Tibial nerve (tissue), 4 donors: ENCODE results near the gene SLU7. TPM values are rescaled to one million over a fixed set of nuclear protein-coding genes. Genes with fewer than 3 reads are reported as not detected.

Source experiments
- DNase-seq, 2 donors: peaks; one replicate each; pipeline ENCODE4 v3.0.0-alpha.2; 2019; ENCODE audit warnings: low spot score in 2 of 2
- H3K27ac ChIP-seq, 4 donors: fragments of 200-600 bp; sonication (generic) in 3 of 4; one replicate each; pipeline ENCODE4 v1.5.1; 2017 to 2019; ENCODE audit warnings: mild to moderate bottlenecking in 1 of 4
- H3K27me3 ChIP-seq, 2 donors: fragments of 200-600 bp; sonication (generic) in 1 of 2; one replicate each; pipeline versions ENCODE4 v1.5.1 to v1.6.0; 2017 to 2019
- H3K36me3 ChIP-seq, 3 donors: fragments of 200-600 bp; sonication (generic); one replicate each; pipeline ENCODE4 v1.5.1; 2018 to 2019
- H3K4me1 ChIP-seq, 4 donors: fragments of 200-600 bp; sonication (generic) in 3 of 4; one replicate each; pipeline ENCODE4 v1.5.1; 2017 to 2019
- H3K4me3 ChIP-seq, 4 donors: fragments of 200-600 bp; sonication (generic) in 3 of 4; one replicate each; pipeline ENCODE4 v1.5.1; 2017 to 2019; ENCODE audit warnings: mild to moderate bottlenecking in 1 of 4, moderate library complexity in 1 of 4
- H3K9me3 ChIP-seq, 4 donors: fragments of 200-600 bp; sonication (generic) in 3 of 4; one replicate each; pipeline ENCODE4 v1.5.1; 2017 to 2019
- CTCF ChIP-seq, 5 experiments: fragments of 200-600 bp in 3 of 5; fragments of 450-650 bp in 2 of 5; sonication (generic) in 3 of 5; IDR thresholded peaks; one replicate each; pipeline ENCODE4 v1.5.1; 2016 to 2019; ENCODE audit warnings: antibody characterized with exemption in 5 of 5, mild to moderate bottlenecking in 3 of 5, moderate library complexity in 2 of 5
- EP300 ChIP-seq, 2 donors: sonication (generic); formaldehyde crosslinking; IDR thresholded peaks; one replicate each; pipeline ENCODE4 v1.6.1; 2017; ENCODE audit warnings: antibody characterized with exemption in 2 of 2, mild to moderate bottlenecking in 1 of 2
- POLR2A ChIP-seq, 2 donors: fragments of 450-650 bp; IDR thresholded peaks; one replicate each; pipeline ENCODE4 v1.6.1; 2017; ENCODE audit warnings: antibody characterized with exemption in 2 of 2, mild to moderate bottlenecking in 2 of 2, moderate library complexity in 2 of 2
- WGBS, 2 donors: methylation state at CpG; one replicate each; pipeline ENCODE4 v1.1.5; 2018; 5-methylcytosine and 5-hydroxymethylcytosine counted together
- total RNA-seq, 4 donors: library from RNA; depleted of rRNA; stranded (reverse); fragments of >200 nt; gene quantifications; one replicate each; pipeline ENCODE4 v1.1.0, GENCODE V29; 2016

The SLU7 gene
- total RNA-seq, 4 donors from 2014 or later: 68.2 to 76.8 (median 71.1) TPM

GRCh38 chr5:160371294-160371693 lies 47.6 kb downstream of the SLU7 start:
- Histone ChIP-seq H3K4me3 (no peak overlapping the region), H3K36me3 (no peaks in the 10 kb centered on the region), H3K9me3 (no peaks in the 10 kb centered on the region), H3K27ac (no peak overlapping the region), H3K4me1 (peaks cover 0 to 25% (median 3%) of the 10 kb centered on the region in 4 donors), H3K27me3 (peaks cover 0 to 17% of the 10 kb centered on the region in 2 donors)
- DNase-seq: no peak
- TF ChIP-seq EP300 (IDR thresholded peaks at IDR 0.05): no peak
- no peak for TF ChIP-seq CTCF (IDR thresholded peaks at IDR 0.05)
- TF ChIP-seq POLR2A (IDR thresholded peaks at IDR 0.05): no peak

GRCh38 chr5:160370713-160371034 lies 48.2 kb downstream of the SLU7 start:
- Histone ChIP-seq H3K36me3 (no peaks in the 10 kb centered on the region), H3K4me1 (peaks cover 0 to 25% (median 3%) of the 10 kb centered on the region in 4 donors), H3K27ac (no peak overlapping the region), H3K4me3 (peak overlapping the region; percentile 47 to 69 (median 54)), H3K9me3 (no peaks in the 10 kb centered on the region), H3K27me3 (peaks cover 0 to 17% of the 10 kb centered on the region in 2 donors)
- no peak for TF ChIP-seq POLR2A (IDR thresholded peaks at IDR 0.05)
- no peak for TF ChIP-seq CTCF (IDR thresholded peaks at IDR 0.05)
- TF ChIP-seq EP300 (IDR thresholded peaks at IDR 0.05): no peak
- no peak for DNase-seq
- 35 to 51% methylated on average over 12 of the region's 12 CpGs for WGBS, 2 donors

- 2 to 5% methylated on average over 19 to 45 of the region's 45 CpGs for WGBS, 2 donors
- H3K36me3 ChIP-seq: no peaks in the 10 kb centered on the region
- TF ChIP-seq CTCF (IDR thresholded peaks at IDR 0.05): no peak
- TF ChIP-seq EP300 (IDR thresholded peaks at IDR 0.05): no peak
- TF ChIP-seq POLR2A (IDR thresholded peaks at IDR 0.05): no peak
- peaks cover 0 to 17% of the 10 kb centered on the region in 2 donors for H3K27me3 ChIP-seq
- H3K4me3 ChIP-seq: peak within 1 kb of the TSS; percentile 47 to 69 (median 54)
- DNase-seq: no peak
- peak within 1 kb of the TSS in 1 of 4 donors; percentile 73 for H3K27ac ChIP-seq
- H3K9me3 ChIP-seq: no peaks in the 10 kb centered on the region
- H3K4me1 ChIP-seq: peaks cover 0 to 25% (median 3%) of the 10 kb centered on the region in 4 donors
Observed at GRCh38 chr5:160369990-160370712, 48.7 kb downstream of the SLU7 start, which contains the start of gene C1QTNF2. Gene C1QTNF2 (minus strand): TSS chr5:160370626. CDS start chr5:160355011, 15,615 bp downstream.

GRCh38 chr5:160367885-160368284 lies 51.0 kb downstream of the SLU7 start:
- no peak for DNase-seq
- no peak for TF ChIP-seq POLR2A (IDR thresholded peaks at IDR 0.05)
- TF ChIP-seq CTCF (IDR thresholded peaks at IDR 0.05): no peak
- TF ChIP-seq EP300 (IDR thresholded peaks at IDR 0.05): no peak
- 81 to 95% methylated on average over 3 of the region's 3 CpGs for WGBS, 2 donors
- Histone ChIP-seq H3K36me3 (no peaks in the 10 kb centered on the region), H3K4me3 (no peak overlapping the region), H3K4me1 (peaks cover 0 to 37% (median 6%) of the 10 kb centered on the region in 4 donors), H3K9me3 (no peaks in the 10 kb centered on the region), H3K27ac (peak overlapping the region in 1 of 4 donors; percentile 29), H3K27me3 (peaks cover 0 to 17% of the 10 kb centered on the region in 2 donors)

- DNase-seq: no peak
- Histone ChIP-seq H3K27ac (no peak overlapping the region), H3K4me1 (peaks cover 0 to 41% (median 7%) of the 10 kb centered on the region in 4 donors), H3K9me3 (no peaks in the 10 kb centered on the region), H3K36me3 (no peaks in the 10 kb centered on the region), H3K4me3 (no peak overlapping the region), H3K27me3 (peaks cover 0 to 17% of the 10 kb centered on the region in 2 donors)
- TF ChIP-seq EP300 (IDR thresholded peaks at IDR 0.05) (no peak), CTCF (IDR thresholded peaks at IDR 0.05) (no peak), POLR2A (IDR thresholded peaks at IDR 0.05) (no peak)
- WGBS, 2 donors: 35 to 77% methylated on average over 2 of the region's 2 CpGs
Observed at GRCh38 chr5:160367261-160367660, 51.6 kb downstream of the SLU7 start.
